Activated CD8-positive, alpha-beta T cell treated with anti-CD3 and anti-CD28 coated beads for 36 hours (primary cell): ENCODE data around the gene HNRNPA0. TPM values are rescaled to one million over a fixed set of nuclear protein-coding genes. Genes with fewer than 3 reads are reported as not detected.
A peak's percentile ranks its signal among the peaks of the same experiment; 100 is the strongest.

ENCODE experiments used
- ATAC-seq: fragments of 200-7000 bp; cut with Tn5 transposase; one replicate; pipeline ENCODE4 v1.10.0; 2021; ENCODE audit warnings: mild to moderate bottlenecking, moderate library complexity
- CTCF ChIA-PET: fragments of 350-600 bp; sonication (Branson Sonifier 250); formaldehyde crosslinking; loops from one replicate; lab custom pipeline; 2021; ENCODE audit warnings: antibody characterized with exemption; lab: Charles Lee
- POLR2A ChIA-PET: fragments of 350-600 bp; sonication (Branson Sonifier 250); formaldehyde crosslinking; loops from one replicate; lab custom pipeline; 2021; ENCODE audit warnings: antibody characterized with exemption; lab: Charles Lee
- DNase-seq: peaks from one replicate; pipeline ENCODE4 v3.0.0-alpha.2; 2020
- H3K27ac Mint-ChIP-seq: one replicate; pipeline ENCODE4 v1.8.0; 2021; ENCODE audit warnings: mild to moderate bottlenecking, mixed read lengths
- H3K27me3 Mint-ChIP-seq: one replicate; pipeline ENCODE4 v1.8.0; 2021; ENCODE audit warnings: mixed read lengths
- H3K36me3 Mint-ChIP-seq: one replicate; pipeline ENCODE4 v1.8.0; 2021; ENCODE audit warnings: low read depth, mixed read lengths
- H3K4me1 Mint-ChIP-seq: one replicate; pipeline ENCODE4 v1.8.0; 2021; ENCODE audit warnings: low read depth, mixed read lengths
- H3K4me3 Mint-ChIP-seq: one replicate; pipeline ENCODE4 v1.8.0; 2021; ENCODE audit warnings: mild to moderate bottlenecking, moderate library complexity, mixed read lengths
- H3K9me3 Mint-ChIP-seq: one replicate; pipeline ENCODE4 v1.8.0; 2021; ENCODE audit warnings: mixed read lengths
- CTCF ChIP-seq: fragments of 200-600 bp; IDR thresholded peaks from one replicate; pipeline ENCODE4 v1.8.0; 2022; ENCODE audit warnings: antibody characterized with exemption, mild to moderate bottlenecking
- intact Hi-C: fragments of 100-400 bp; cut with micrococcal nuclease; formaldehyde crosslinking; loops from one replicate; pipeline ENCODE4 v1.10.0; 2022
- total RNA-seq, 2 experiments: library from RNA; stranded (reverse); gene quantifications; one replicate each; pipeline ENCODE4 v1.2.3, GENCODE V29; 2021

The HNRNPA0 gene
- total RNA-seq, 2 experiments from 2014 or later, result 32.8 to 33.1 TPM

- Mint-ChIP-seq H3K27ac (peak overlapping the region; percentile 62), H3K27me3 (no peaks in the 10 kb centered on the region), H3K9me3 (no peaks in the 10 kb centered on the region), H3K4me3 (peak overlapping the region; percentile 59), H3K4me1 (peaks cover 23% of the 10 kb centered on the region), H3K36me3 (peaks cover 44% of the 10 kb centered on the region)
- POLR2A ChIA-PET, result interaction anchor here (0.6 kb wide), 1 partner anchor 51 kb away, joined by 4 read pairs; no protein-coding TSS in a partner anchor
- CTCF ChIA-PET, result interaction anchor here (0.7 to 21.2 kb wide), 4 partner anchors 9 to 121 kb away, joined by 3 to 540 read pairs (median 24); no protein-coding TSS in a partner anchor
- intact Hi-C loops, result no loop called here
- TF ChIP-seq CTCF, result no peak
- ATAC-seq, result no peak
- DNase-seq, result no peak
Measured at GRCh38 chr5:137750436-137750835, 3.7 kb downstream of the HNRNPA0 start.

- Mint-ChIP-seq H3K4me1 (peaks cover 18% of the 10 kb centered on the region), H3K9me3 (no peaks in the 10 kb centered on the region), H3K4me3 (no peak overlapping the region), H3K36me3 (peaks cover 26% of the 10 kb centered on the region), H3K27me3 (no peaks in the 10 kb centered on the region), H3K27ac (no peak overlapping the region)
- intact Hi-C loops, result no loop called here
- ChIA-PET POLR2A (interaction anchor here (1.3 to 1.8 kb wide), 3 partner anchors 12 to 87 kb away, joined by 4 read pairs; partner anchors contain the start of gene KLHL3), CTCF (interaction anchor here (1.1 to 21.2 kb wide), 7 partner anchors 12 to 118 kb away, joined by 3 to 540 read pairs (median 4); partner anchors contain the start of gene KLHL3)
- ATAC-seq (no peak), DNase-seq (no peak)
- TF ChIP-seq CTCF, result no peak
Measured at GRCh38 chr5:137747848-137748247, 6.3 kb downstream of the HNRNPA0 start.

- TF ChIP-seq CTCF, result peak; percentile 64
- DNase-seq (peak; percentile 68), ATAC-seq (peak; percentile 89)
- intact Hi-C loops, result loop anchor here (1.0 kb wide), 2 partner anchors 83 to 114 kb away; no protein-coding TSS in a partner anchor
- H3K9me3 Mint-ChIP-seq, result peaks cover 6% of the 10 kb centered on the region
- no peaks in the 10 kb centered on the region for H3K27me3 Mint-ChIP-seq
- no peak overlapping the region for H3K27ac Mint-ChIP-seq
- ChIA-PET CTCF (interaction anchor here (0.8 to 21.2 kb wide), 33 partner anchors 7 to 326 kb away, joined by 3 to 540 read pairs (median 7); partner anchors contain the start of genes HNRNPA0 and KLHL3), POLR2A (interaction anchor here (2.9 kb wide), 1 partner anchor 11 kb away, joined by 23 read pairs; the partner anchor contains the start of gene HNRNPA0)
- H3K4me3 Mint-ChIP-seq, result no peak overlapping the region
- peaks cover 10% of the 10 kb centered on the region for H3K36me3 Mint-ChIP-seq
- H3K4me1 Mint-ChIP-seq, result peaks cover 13% of the 10 kb centered on the region
Measured at GRCh38 chr5:137743031-137743640, 11.0 kb downstream of the HNRNPA0 start.

GRCh38 chr5:137741718-137742117, 12.4 kb downstream of the HNRNPA0 start:
- CTCF ChIA-PET, result interaction anchor here (0.9 to 21.2 kb wide), 30 partner anchors 8 to 327 kb away, joined by 3 to 540 read pairs (median 7); partner anchors contain the start of genes HNRNPA0 and KLHL3
- no peak overlapping the region for H3K27ac Mint-ChIP-seq

More at GRCh38 chr5:137741718-137742117, 12.4 kb downstream of the HNRNPA0 start:
- H3K4me1 Mint-ChIP-seq, result peaks cover 13% of the 10 kb centered on the region
- no peak for DNase-seq
- intact Hi-C loops, result no loop called here
- no peaks in the 10 kb centered on the region for H3K27me3 Mint-ChIP-seq
- H3K4me3 Mint-ChIP-seq, result no peak overlapping the region
- H3K36me3 Mint-ChIP-seq, result peaks cover 13% of the 10 kb centered on the region
- POLR2A ChIA-PET, result interaction anchor here (1.5 to 2.9 kb wide), 2 partner anchors 12 to 45 kb away, joined by 6 to 23 read pairs; partner anchors contain the start of gene HNRNPA0
- H3K9me3 Mint-ChIP-seq, result peaks cover 12% of the 10 kb centered on the region
- ATAC-seq, result no peak
- TF ChIP-seq CTCF, result no peak
